HG03139 (cell line): ENCODE data around the gene RIMKLA.
A peak's percentile ranks its signal among the peaks of the same experiment; 100 is the strongest.

Source experiments
- ATAC-seq: cut with Tn5 transposase; IDR thresholded peaks from one replicate; pipeline ENCODE4 v1.9.1; 2021; ENCODE audit not compliant: unreplicated experiment

The RIMKLA gene

DNA sequence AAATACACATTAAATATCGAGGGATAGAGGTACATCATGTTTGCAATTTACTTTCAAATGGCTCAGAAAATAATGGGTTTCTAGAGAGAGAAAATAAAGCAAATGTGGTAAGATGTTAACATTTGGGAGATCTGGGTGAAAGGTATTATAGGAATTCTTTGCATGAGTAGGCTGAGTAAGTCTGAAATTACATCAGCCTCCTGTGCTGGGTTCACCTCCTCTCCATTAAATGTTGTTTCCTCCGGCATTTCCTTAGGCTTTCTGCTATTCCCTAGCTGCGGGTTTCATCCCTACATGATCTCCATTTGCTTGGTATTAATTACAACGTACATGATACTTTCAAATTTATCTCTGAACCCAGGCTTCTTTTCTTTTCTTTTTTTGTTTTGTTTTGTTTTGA, 43.6 kb downstream of the RIMKLA start:
- no peak for ATAC-seq

DNA sequence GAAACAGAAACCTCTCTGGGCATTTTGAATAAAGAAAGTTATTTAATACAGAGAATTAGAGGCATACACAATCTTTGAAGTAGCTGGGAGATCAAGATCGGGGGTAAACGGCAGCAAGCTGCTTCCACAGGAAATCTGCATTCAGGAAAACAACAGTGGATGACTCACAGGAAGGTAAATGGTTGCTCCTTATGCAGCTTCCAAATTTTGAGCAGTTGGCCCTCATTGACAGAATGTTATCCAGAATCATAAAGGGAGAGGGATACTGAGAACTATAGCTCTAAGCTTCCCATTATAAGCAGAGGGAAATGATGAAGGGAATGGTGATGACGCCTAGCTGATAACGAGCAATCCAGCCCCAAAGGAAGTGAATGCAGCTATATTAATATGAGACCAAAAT, 46.6 kb downstream of the RIMKLA start:
- ATAC-seq, result no peak

DNA sequence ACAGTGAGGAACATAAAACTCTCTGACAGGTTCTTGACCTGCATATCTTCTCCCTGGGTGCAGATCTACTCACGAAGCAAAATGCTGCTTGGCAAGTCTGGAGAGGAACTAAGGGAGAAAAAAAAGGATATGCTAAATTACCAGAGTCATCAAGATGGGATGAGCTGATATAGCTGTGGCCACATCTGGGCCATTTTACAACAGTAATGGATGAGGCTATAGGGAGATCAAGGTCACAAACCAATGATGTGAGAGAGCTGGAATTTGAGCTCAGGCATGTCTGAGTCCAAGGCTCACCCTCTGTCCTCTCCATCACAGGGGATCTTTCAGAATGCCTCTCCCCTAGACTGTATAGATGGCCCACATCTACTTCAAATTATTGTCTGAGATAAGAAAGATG, 49.0 kb downstream of the RIMKLA start:
- ATAC-seq, result no peak

DNA sequence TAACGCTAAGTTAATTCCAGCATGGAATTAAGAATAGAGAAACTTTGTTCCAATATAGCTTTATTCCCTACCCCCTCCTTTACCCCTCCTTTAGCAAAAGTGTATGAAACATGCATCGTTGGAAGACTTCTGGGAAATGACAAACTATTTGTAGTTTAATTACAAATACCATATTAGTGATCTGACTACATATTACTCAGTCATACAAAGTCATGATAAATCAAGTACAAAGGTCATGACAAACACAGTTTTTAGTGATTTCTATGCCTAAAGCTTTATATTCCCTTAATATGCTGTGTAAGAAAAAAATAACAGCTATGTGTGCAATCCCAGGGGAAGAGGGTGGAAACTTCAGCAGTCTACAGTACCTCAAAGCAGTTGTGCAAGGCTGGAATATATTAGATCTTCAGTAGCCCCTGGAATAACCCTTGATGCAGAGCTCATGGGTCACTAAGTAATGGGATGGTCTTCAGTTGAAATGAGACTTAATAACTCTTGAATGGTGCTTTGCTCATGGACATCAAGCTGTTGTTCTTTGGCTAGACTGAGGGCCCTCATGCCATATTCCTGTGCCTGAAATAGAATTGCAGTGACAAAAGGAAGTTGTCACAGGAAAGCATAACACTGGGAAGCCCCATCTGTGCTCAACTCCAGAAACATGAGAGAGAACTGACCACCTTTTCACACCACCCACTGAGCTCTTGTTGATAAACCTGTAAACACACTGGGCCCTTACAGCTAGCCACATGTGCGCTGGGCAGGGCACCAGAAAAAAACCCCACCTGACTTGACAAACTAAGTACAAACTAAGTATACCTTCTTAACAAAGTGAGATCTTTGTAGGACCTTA, 49.9 kb downstream of the RIMKLA start:
- no peak for ATAC-seq

DNA sequence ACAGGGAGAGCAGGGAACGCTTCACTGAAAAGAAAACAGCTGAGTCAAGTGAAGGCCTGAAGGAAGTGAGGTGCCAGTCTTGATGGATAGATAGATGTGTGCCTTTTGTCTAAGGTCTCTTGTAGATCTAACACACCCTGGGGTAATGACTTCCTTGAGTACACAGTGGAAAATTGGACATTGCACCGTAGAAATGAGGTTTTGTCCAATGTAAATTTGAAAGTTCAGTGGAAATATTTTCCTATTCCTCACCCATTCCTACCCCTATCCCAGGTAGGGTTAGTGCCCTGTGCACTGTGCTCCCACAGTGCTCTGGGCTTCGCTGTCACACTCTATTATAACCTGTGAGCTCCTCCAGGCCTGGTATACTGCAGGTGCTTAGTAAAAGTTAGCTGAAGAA, 50.9 kb downstream of the RIMKLA start:
- ATAC-seq, result no peak

DNA sequence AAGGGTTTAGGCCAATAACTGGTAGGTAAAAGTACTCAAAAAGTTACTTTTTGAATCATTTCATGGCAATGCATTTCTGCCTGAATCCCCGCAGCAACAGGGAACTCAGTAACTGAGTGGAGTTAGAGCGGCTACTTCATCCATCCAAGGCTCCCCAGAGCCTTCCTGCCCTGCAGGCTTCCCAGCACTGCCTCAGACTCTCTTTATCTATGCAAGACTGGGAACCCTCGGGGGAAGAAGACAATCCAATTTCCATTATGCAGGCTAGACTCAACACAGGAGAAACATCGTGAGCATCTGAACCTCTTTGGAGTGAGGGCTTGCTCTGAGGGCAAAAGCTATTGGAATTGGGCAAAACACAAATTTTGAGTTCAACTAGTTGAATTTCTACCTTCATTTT, 52.1 kb downstream of the RIMKLA start:
- no peak for ATAC-seq

DNA sequence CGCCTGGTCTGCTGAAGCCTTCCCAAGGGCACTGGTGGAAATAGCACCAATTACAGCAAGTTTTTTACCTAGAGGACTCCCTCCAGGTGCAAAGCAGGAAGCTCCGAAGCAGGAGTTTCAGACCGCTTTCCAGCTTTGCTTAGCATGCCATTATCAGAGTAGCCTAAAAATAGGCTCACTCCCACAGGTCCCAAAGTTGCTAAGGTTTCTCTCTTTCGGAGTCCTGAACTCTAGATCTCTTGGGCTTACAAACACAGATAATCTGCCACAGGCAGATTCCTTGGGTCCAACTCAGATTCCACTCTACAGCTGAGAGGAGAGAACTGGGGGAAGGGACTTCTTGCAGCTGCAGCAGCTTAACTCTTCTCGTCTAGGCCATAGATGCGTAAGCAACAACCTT, 52.8 kb downstream of the RIMKLA start:
- ATAC-seq, result no peak

DNA sequence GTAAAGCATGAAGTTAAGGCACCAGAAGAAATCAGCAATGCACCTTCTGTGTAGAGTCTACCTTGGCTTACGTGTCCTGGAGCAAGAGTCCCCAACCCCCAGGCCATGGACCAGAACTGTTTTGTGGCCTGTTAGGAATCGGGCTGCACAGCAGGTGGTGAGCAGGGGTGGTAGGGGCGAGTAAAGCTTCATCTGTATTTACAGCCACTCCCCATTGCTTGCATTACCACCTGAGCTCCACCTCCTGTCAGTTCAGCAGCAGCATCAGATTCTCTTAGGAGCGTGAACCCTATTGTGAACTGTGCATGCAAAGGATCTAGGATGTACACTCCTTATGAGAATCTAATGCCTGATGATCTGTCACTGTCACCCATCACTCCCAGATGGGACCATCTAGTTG, 53.7 kb downstream of the RIMKLA start:
- no peak for ATAC-seq

DNA sequence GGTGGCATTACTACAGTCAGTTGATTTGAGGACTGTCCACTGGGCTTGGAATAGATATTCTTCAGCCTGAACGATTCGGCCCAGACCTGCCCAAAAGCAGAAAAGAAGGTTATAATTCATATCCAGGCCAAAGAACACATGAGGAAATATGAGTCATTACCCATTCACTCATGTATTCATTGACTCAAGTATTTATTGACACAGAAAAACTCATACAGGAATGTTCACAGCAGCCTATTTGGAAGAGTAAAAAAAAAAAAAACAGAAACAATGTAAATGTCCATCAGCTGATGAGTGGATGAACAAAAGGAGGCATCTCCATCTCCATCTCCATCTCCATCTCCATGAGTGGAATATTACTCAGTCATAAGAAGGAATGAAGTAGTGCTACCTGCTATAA, 59.3 kb downstream of the RIMKLA start:
- ATAC-seq, result no peak

DNA sequence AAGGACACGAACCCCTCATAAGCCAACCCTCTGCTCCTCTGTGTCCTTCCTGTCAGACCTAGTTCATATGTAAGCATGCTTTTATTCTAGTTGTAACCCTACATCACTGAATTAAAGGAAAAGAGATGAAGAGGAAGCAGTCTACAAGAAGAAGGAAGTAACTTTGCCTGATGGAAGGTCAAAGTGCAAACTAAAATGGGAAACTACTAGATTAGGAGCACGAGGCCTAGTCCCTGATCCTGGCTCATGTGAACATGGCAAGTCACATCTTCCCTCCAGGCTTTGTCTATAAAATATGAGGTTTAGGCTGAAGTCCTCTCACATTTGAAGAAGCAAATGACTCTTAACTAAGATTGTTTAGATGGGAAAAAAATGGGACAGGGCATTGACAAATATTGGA, 62.1 kb downstream of the RIMKLA start:
- ATAC-seq, result no peak

DNA sequence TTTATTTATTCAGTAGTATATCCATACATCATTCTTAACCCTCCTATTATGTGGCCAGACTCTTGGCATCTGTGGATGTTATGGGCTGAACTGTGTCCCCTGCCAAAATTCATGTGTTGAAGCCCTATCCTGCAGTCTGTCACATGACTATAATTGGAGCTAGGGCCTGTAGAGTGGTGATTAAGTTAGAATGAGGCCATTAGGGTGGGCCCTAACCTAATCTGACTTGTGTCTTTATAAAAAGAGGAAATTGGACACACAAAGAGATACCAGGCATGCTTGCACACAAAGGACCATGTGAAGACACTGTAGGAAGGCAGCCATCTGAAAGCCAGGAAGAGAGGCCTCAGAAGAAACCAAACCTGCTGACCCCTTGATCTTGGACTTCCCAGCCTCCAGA, 68.7 kb downstream of the RIMKLA start:
- no peak for ATAC-seq

DNA sequence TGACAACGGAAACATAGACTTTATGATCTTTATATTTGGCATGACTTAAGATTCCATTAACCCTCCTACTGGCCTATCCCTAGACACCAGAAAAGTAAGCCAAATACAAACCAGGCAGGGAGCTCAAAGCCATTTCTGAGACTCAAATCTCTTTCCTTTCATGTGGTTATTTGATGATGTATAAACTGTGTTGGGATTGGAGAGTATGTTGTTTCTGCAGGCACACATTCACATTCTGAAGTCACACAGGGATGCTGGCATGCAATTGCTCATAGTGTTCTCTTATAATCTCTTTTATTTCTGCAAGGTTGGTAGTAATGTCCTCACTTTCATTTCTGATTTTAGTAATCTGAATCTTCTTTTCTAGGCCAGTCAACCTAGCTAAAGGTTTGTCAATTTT, 69.5 kb downstream of the RIMKLA start:
- no peak for ATAC-seq

DNA sequence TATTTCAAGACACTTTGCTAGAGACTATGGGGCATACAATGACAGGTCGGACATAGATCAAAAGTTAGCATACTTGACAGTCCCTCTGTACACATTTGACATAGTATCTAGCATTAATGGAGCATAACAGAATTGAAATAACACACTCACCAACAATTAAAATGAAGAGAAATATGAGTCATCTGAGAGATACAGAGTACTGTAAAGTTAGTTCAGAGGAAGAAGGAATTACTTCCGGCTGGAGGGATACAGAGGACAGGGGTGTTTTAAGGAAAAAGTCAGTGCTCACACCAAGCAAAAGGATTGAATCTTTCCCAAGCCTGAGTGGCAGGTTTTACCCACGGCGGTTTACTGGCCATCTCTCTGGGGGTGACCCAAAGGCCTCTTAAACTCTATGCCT, 72.8 kb downstream of the RIMKLA start:
- ATAC-seq, result no peak

DNA sequence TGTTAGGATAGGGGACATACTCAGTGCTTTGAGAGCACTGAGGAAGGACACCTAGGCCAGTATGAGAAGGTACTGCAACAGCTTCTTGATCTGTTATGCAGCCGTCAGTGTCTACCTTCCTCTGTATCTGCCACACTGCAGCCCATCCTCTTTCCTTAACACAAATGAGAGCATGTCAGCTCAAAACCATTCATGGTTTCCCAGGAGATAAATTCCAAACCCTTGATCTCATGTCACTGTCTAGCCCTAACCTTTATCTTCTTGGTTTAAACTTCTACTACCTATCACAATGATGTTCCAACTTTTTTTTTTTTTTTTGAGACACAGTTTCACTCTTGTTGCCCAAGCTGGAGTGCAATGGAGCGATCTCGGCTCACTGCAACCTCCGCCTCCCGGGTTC, 73.8 kb downstream of the RIMKLA start:
- no peak for ATAC-seq

DNA sequence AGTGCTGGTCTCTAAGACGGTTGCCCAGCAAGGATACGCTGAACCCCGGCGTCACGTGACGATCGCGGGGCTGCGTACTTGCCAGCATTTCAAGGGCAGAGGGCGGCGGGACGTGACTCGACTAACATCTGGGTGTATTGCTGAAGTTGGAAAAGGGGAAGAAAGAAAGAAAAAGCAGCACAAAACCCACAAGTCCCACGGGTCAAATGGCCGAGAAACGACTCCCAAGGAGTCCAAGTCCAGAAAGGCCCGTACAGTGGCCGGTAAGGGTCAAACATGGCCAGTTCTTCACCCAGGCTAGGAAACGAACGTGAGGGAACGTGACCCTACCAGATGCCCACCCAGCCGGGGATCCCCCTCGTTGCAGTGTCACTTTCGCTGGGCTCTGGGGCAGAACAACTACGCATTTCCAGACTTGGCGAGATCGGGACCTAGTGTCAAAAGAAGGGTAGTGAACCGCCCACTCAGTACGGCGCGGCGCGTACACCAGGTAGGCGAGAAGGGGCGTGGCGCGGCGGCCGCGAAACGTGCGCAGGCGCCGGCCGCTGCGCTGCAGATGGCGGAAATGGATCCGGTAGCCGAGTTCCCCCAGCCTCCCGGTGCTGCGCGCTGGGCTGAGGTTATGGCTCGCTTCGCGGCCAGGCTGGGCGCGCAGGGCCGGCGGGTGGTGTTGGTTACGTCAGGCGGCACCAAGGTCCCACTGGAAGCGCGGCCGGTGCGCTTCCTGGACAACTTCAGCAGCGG, 75.6 kb downstream of the RIMKLA start, which contains the start of the genes PPCS and ZMYND12:
Gene PPCS, plus strand, starts transcription at position 534 of the 744 bp plus-strand sequence. Its CDS starts 23 bp downstream, at position 557.
Gene ZMYND12, minus strand, starts transcription at position 13 of the 744 bp plus-strand sequence. CDS start 25 bp downstream, outside the sequence.
- peak; percentile 79 for ATAC-seq

DNA sequence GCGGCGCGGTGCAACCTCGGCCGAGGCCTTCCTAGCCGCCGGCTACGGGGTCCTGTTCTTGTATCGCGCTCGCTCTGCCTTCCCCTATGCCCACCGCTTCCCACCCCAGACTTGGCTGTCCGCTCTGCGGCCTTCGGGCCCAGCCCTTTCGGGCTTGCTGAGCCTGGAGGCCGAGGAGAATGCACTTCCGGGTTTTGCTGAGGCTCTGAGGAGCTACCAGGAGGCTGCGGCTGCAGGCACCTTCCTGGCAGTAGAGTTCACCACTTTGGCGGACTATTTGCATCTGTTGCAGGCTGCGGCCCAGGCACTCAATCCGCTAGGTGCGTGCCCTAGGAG, 76.1 kb downstream of the RIMKLA start:
- peak; percentile 51 for ATAC-seq

DNA sequence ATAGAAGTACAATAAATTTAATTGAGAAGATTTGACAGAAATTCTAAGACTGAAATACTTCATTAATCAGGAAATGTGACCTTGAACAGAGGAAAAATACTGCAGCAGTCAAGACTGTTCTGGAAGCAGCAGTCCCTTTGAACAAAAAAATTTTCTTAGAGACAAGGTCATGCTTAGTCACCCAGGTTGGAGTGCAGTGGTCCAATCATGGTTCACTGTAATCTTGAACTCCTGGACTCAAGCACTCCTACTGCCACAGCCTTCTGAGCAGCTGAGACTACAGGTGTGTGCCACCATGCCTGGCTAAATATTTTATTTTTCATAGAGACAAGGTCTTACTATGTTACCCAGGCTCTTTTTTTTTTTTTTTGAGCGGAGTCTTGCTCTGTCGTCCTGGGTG, 80.6 kb downstream of the RIMKLA start:
- no peak for ATAC-seq

DNA sequence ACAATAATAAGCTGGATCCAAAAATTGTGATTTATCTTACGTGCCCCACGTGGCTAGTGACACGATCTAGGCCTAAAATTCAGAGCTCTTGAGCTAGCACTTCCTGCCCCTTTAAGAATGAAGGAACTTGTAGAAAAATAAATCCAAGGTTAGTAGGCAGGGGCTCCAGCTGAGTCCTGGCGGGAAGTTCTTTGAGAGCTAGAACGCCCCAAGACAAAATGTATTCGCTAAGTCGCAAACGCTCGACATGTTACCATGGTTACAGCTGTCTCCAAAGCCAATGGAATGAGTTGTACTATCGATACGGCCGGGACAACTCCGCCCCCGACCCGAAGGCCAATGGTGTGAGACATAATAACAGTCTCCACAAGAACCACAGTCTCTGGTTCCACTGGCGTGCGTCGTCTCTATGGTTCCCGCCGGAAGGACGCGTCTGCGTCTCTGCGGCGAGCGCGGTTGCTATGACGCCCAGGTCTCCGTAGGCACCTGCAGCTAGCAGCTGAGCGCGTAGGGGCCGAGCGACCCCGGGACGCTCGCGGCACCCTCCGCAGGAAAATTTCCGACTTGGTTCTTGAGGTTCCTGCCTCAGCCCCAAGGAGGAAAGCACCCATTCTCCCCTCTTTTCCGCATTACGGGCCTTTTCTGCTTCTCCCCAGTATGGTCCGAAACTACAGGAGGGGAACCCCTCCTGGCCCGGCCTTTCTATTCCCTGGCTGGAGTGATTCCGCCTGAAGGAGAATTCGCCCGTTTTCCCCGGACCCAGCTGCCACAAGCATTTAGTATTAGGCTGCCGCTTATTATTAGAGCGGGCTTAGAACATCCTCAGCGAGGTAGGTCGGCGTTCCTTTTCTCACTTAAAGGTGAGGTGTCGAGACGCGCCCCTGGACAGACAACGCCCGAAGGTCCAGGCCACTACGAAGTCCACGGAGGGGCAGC, 82.5 kb downstream of the RIMKLA start, which contains the start of gene CCDC30:
Gene CCDC30, plus strand, starts transcription at position 459 of the 936 bp plus-strand sequence. CDS start 17,266 bp downstream, outside the sequence.
- ATAC-seq, result peak; percentile 98

DNA sequence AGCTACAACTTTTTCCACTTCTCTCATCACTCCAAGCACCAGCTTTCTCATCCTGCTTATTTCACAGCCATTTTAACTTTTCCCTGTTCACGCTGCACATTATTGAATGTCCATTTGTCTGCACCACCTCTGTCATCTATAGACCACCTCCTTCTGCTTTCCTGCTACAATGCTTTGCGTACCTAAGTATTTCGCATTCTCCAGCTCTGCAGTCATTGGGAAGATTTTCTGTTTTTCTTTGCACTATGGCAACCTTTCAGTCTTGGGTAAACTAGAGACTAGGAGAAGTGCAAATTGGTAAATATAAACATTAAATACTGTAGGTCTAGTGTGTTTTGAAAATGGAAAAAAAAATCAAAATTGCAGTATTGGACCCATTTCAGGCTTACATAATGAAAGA, 83.3 kb downstream of the RIMKLA start:
- ATAC-seq, result no peak

DNA sequence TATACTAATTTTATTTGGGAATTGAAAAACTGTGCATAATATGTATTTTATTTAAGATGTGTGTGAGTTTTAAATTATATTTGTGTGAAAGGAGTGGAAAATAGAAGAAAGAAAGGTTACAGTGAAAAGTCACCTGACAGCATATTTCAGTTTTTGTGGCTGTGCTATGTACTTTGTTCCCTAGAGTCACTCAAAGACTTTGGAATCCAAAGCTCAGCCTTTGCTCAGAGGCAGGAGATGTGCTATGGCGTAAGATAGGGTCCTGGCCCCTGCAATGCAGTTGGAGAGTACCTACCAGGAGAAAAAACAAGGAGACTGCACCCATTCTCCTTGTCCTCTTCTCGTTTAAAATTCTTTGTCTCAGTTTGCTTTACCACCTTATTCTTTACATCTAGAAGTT, 85.4 kb downstream of the RIMKLA start:
- ATAC-seq, result no peak

DNA sequence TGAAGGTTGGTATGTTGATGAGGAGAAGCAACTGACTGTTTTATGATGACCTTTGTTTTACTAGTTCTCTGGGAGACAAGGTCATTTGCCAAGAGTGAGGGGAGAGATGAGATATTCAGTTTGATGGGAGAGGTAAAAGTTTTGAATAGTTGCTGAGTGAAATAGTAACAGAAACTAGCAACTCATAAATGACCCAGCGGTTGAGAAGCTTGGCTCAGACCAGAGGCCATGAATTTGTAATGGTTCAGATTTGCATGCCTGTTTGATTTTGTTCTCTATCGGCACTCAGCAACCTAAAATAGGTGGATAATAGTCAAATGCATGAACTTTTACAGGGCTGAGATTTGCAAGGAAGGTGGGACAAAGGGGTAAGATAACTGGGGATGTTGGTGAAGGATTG, 89.1 kb downstream of the RIMKLA start:
- no peak for ATAC-seq
